Measurements from ENCODE around the gene HHEX.
A peak's percentile ranks its signal among the peaks of the same experiment; 100 is the strongest.
"Not testable (repeated sequence)": the region's sequence is repeated elsewhere in the genome, so short reads cannot be mapped to it uniquely, and the experiment has no call there.

The HHEX gene

DNA sequence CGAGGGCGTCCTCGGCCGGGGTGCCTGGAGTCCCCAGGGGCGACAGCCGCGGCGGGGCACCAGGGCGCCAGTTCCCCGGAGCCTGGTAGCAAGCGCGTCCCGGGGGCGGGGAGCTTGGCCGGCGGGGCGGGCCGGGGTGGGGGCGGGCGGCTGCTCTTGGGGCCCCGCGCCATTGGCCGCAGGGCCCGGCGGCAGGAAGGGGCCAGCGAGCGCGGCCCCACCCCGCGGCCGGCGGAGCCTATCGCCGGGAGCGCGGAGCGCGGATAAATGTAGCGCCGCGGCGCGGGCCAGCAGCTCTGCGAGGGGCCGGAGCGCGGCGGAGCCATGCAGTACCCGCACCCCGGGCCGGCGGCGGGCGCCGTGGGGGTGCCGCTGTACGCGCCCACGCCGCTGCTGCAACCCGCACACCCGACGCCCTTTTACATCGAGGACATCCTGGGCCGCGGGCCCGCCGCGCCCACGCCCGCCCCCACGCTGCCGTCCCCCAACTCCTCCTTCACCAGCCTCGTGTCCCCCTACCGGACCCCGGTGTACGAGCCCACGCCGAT is at the start of gene HHEX:
Gene HHEX (plus strand): TSS at position 293 of the 548 bp plus-strand sequence. CDS start 32 bp downstream, at position 325.
- peak; percentile 17 for DNase-seq

DNA sequence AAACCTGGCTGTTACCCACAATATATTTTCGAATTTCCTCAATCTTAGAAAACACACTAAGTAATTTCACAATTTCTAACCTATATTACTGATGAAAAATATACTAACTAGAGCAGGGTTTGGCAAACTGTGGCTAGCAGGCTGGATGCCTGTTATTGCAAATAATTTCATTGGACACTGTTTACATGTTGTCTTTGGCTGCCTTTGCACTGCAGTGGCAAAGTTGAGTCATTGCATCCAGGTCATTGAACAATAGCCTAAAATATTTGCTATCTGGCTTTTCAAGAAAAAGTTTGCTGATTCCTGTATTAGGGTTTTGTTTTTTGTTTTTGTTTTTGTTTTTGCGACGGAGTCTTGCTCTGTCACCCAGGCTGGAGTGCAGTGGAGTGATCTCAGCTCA is 49.6 kb upstream of the HHEX start:
- no peak for DNase-seq

DNA sequence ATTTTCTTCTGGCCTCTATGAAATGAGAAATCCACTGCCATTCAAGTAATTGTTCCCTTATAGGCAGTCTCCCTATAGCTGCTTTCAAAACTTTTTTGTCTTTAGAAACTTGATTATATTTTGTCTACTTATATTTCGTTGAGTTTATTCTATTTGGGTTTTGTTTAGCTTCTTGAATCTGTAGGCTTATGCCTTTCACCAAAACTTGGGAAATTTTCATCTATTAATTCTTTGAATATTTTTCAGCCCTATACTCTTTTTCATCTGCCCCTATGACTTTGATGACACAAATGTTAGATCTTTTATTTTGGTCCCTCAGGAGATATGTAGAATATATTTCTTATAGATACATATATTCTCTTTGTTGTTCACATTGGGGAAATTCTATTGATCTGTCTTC is 48.3 kb upstream of the HHEX start:
- DNase-seq, result no peak

DNA sequence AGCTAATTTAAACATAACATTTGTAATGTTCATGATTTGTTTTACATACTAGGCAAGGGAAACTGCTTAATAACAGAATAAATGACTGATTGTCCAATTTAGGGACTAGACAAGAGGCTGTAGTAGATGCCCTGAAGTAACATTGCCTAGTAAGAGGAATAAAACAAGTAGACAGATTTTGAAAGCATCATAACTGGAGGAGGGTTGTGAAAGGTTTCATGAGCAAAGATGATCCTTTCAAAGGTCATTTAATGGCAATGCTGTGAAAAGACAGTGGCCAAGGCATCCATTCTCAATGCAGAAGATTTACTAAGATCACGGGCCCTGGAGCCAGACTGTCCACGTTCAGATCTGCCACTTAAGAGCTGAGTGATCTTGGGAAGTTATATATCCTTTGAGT is 44.8 kb upstream of the HHEX start:
- no peak for DNase-seq

DNA sequence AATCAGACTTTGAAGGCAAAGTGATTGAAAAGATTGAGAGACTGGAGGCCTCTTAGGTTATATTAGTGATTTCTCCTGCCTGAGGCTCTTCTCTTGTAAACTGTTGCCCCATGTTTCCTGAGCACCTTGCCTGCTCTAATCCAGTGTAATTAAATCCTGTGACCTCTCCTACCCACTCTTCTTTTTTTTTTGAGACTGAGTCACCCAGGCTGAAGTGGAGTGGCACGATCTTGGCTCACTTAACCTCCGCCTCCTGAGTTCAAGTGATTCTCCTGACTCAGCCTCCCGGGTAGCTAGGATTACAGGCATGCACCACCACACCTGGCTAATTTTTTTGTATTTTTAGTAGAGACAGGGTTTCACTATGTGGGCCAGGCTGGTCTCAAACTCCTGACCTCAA is 38.9 kb upstream of the HHEX start:
- DNase-seq, result not testable (repeated sequence)

DNA sequence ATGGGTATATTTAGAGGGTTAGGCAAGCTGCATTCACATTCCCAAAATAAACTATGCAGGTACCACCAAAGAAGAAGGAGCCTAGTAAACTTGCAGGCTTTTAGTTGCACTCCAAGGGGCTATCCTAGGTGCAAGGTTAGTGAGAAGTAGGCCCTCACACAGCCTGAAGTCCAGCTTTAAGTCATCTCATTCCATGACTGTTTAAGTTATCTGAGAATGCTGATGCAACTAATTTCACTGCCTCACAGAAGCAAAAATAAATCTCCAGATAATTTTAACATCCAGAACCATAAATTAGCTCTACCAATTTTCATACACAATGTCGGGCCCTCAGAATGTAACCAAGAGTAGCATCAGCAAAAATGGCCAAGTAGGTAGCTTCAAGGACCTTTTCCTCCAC is 34.3 kb upstream of the HHEX start:
- no peak for DNase-seq

DNA sequence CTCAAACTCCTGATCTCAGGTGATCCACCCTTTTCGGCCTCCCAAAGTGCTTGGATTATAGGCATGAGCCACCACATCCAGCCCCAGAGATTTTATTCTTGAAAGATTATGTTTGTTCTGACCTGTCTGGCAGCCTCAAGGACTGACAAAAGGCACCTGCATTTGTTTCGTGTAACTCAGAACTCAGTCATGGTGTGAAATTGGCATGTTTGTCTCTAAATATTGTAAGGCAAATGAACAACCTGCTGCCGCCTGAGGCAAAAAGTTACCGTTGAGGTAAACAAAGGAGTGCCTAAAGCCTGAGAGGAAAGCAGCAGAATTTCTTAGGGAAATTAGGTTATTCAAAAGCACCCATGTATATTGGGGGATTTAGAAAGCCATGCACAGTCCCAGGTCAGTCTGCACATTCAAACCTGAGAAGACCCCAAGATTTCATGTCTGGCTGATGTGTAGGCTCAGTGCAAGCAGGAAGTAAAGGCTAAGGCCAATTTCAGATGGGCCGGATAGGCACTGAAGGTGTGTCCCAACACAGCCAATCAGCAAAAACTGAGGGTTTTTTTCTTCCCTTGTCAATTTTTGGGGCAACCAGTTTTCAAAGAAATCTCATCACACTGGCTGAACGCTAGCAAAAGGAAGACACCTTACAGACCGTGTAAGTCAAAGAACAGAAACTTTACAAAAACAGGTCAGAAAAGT is 33.3 kb upstream of the HHEX start:
- DNase-seq, result no peak

DNA sequence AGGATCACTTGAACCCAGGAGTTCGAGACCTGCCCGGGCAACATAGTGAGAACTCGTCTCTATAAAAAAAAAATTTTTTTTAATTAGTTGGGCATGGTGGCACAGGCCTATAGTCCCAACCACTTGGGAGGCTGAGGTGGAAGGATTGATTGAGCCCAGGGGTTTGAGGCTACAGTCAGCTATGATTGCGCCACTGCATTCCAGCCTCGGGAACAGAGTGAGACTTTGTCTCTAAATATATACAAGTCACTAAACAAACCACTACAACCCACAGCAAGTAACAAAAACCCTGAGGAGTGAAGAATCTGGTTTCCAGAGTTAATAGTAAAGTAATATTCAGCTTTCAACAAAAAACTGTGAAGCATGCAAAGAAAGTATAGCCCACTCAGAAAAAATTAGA is 32.7 kb upstream of the HHEX start:
- no peak for DNase-seq

DNA sequence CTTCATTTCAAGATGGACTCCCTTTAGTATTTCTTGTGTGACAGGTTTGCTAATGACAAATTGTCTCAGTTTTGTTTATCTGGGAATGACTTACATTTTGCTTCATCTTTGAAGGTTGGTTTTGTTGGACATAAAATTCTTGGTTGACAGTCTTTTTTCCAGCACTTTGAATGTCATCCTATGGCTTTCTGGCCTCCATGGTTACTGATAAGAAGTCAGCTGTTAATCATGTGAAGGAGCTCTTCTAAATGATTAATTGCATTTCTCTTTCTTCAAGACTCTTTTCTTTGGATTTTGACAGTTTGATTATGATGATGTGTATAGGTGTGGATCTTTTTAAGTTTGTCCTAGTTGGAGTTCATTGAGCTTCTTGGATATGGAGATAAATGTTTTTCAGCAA is 26.9 kb upstream of the HHEX start:
- no peak for DNase-seq

DNA sequence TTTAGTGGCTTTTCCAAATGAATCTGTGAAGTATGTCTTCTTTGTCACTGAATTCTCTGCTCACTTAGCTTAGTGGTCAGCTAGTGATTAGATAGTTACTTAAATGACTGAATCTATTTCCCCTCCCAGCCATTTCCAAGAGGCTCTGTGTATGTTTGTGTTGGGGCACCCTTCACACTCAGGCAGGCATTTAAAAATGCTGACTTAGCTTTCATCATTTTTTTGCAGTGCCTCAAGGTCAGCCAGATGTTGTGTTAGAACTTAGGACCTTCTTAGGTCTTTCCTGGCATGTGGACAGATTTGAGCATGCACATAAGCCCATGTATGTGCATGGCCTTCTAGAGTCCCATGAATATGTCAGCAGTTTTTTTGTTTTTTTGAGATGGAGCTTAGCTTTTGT is 25.4 kb upstream of the HHEX start:
- DNase-seq, result no peak

DNA sequence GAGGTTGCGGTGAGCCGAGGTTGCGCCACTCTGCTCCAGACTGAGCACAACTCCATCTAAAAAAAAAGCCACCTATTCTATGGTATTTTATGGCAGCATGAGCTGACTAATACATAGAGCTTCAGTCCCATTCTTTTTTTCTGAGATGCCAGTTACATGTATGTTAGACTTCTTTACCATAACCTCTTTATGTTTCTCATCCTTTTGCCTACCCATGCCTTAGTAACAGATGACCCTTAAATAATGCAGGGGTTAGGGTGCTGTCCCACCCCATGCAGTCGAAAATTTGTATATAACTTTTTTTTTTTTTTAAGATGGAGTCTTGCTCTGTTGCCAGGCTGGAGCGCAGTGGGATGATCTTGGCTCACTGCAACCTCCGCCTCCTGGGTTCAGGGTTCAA is 22.7 kb upstream of the HHEX start:
- DNase-seq, result no peak

DNA sequence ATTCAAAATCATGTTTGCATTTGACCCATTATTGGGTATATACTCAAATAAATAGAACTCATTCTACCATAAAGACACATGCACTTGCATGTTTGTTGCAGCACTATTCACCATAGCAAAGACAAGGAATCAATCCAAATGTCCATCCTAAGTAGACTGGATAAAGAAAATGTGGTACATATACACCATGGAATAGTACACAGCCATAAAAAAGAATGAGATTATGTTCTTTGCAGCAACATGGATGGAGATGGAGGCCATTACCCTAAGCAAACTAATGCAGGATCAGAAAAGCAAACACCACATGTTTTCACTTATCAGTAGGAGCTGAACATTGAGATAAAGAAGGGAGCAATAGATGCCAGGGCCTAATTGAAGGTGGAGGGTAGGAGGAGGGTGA is 12.0 kb upstream of the HHEX start:
- DNase-seq, result no peak

DNA sequence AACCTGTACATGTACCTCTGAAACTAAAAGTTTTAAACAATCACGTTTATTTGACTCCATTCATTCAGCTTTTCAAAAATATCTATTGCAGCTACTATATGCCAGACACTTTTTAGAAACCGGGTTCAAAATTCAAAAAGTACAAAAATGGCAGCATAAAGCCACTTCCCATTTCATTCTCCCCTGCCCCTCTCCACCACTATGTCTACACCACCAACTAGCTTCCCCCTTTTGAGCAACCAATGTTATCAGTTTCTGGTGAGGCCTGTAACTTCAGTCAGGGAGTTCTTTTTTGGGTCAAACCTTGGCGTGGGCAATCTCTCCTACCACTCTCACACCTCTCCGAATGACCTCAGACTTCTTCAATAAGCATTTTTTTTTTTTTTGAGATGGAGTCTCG is 11.5 kb upstream of the HHEX start:
- DNase-seq, result no peak

DNA sequence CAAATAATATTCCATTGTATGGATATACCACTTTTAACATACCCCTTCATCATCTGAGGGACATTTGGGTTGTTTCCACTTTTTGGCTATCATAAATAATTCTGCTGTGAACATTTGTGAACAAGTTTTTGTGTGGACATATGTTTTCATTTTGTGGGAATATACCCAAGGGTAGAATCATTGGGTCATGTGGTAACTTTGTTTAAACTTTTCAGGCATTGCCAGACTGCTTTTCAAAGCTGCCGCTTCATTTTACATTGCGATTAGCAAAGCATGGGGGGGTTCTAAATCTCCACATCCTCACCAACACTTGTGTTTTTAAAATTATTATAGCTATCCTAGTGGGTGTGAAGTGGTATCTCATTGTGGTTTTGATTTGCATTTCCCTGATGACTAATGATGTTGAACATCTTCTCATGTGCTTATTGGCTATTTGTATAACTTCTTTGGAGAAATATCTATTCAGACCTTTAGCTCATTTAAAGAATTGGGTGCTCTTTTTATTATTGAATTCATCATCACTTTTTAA is 8.4 kb upstream of the HHEX start:
- no peak for DNase-seq

DNA sequence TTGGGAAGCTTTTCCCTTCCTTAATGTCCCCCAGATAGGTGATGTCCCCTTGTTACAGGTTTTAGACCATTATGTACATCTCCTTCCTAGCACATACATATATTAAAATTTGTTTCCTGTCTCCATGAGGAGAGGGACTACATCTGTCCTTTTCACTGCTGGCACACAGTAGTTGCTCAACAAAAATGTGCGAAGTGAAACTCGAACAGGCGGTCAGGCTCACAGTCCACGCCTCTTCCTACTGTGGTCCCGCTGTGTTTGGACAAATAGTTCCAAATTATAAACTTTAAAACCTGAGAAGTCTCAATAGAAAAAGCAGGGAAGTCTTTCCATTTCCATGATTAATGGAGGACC is 1.2 kb upstream of the HHEX start:
- no peak for DNase-seq

DNA sequence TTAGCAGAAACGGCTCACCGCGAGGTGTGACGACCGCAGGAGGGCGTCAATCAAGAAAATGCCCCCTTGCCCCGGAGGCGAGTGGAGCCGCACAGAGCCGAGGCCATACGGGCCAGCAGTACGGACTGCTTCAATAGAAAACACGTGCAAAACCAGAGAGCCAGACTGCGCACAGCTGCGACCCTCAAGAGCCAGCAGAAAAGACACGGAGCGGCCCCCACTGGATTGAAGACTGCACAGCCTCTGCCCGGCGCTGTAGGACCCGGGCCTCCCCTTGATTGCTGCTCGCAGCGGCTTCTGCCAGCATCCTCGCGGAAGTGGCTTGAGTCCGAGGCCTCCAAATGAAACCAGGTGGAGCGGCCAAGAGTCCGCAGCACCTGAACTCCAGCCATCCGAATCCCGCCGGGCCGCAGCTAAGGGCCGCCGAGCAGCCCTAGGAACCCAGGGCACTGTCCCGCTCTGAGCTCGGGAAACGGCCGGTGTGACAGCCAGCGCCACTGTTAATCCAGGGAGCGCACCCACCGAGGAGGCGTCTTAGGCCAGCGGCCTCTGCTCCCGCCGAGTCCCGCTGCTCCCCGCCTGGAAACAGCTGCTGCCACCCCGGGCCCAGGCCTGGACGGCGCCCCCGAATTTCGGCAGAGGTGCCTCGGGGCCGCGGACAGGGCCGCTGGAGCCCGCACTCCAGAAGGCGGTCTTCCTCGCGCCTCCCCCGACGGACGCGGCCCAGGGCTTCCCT is 660 bp upstream of the HHEX start:
- no peak for DNase-seq

DNA sequence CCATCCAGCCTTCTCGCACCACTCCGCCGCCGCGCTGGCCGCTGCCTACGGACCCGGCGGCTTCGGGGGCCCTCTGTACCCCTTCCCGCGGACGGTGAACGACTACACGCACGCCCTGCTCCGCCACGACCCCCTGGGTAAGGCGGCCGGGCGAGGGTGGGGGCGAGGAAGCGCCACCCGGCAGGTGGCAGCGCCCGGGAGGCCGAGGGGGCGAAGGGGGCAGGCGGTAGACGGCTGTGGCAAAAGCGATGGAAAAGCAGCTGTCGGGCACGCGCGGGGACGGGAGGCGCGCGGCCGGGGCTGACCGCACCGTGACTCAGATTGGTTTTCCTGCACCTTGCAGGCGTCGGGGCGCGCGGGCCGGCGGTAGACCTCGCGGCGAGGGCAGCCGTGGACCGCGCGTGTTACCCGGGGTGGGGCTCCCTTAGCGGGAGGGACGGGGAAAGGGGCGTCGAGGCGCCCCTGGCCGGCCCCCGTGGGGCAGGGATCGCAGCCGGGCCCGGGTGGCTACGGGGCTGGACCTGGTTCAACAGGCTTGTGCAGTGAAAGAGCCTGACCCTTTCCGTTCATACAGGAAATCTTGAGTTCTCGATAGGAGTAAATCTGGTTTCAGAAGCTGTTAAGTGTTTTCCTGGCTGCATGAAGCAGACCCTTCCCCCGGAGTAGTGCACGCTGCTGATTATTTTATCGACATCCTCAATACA is 608 bp downstream of the HHEX start:
- peak; percentile 67 for DNase-seq

DNA sequence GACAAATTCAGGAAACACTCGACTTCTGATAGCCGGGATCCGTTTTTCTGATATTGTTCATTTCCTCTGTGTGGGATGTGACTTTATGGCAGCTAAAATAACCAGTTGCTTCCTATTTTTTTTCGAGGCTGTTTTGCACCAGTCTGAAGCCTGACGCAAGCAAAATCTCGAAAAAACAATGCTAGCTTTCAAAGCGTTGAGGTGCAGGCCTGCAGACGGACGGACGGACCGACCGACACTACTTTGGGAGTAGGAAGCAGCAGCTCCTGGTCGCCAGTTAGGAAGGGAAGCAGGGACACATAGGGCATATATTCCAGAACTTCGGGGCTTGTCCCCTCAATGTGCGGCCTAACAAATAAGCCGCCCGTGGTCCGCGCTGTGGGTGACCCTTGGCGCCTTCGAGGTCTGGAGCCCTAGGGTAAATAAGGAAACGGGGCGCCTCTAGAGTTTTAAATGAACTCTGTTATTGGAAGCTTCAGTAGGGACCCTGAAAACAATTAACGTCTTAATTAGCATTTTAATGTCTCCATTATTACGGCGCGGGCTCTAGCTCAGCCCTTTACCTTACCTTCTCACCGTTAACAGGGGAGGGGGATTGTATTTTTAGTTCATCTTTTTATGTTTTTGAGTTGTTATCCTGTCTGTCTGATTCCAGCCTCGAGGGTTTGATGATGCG is 1.3 kb downstream of the HHEX start:
- no peak for DNase-seq

DNA sequence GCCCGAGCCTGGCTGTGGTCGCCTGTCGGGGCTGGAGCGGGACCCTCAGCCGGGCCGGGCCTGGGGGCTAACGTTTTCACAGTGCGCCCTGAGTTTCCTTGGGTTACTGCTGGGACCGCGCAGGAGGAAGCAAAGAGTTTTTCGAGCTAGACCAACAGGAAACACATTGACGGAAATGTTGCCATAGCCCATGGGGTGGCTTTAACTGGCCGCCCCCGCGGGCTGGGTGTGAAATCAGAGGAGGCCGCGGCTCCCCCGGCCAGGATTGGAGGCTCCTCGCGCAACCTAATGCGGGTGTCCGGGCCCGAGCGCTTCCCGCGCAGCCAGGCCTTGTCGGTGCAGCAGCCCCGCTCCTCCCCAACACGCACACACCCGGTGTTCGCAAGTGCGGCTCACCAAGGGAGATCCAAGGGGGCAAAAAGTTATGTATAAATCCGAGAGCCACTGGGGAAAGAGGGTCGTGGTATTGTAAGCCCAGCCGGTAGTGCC is 1.9 kb downstream of the HHEX start:
- DNase-seq, result no peak

DNA sequence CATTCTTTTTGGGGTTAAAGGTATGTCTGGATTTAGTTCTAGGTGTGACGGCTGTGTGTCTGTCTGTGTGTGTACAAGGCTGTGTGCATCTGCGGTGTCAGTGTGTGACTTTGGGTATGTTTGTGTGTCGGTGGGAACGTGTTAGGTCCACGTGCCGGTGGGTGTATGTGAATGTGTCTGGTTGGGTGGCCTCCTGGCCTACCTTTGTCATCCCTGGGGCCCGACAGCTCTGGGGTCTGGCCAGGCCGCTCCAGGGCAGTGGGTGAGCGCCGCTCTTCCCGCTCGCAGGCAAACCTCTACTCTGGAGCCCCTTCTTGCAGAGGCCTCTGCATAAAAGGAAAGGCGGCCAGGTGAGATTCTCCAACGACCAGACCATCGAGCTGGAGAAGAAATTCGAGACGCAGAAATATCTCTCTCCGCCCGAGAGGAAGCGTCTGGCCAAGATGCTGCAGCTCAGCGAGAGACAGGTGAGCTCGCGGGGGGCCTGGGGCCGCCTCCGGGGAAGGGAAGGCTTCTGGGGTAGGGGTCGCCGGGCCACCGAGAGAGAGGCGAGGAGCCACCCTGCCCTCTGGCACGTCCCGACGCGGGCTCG is 2.4 kb downstream of the HHEX start:
- DNase-seq, result no peak

DNA sequence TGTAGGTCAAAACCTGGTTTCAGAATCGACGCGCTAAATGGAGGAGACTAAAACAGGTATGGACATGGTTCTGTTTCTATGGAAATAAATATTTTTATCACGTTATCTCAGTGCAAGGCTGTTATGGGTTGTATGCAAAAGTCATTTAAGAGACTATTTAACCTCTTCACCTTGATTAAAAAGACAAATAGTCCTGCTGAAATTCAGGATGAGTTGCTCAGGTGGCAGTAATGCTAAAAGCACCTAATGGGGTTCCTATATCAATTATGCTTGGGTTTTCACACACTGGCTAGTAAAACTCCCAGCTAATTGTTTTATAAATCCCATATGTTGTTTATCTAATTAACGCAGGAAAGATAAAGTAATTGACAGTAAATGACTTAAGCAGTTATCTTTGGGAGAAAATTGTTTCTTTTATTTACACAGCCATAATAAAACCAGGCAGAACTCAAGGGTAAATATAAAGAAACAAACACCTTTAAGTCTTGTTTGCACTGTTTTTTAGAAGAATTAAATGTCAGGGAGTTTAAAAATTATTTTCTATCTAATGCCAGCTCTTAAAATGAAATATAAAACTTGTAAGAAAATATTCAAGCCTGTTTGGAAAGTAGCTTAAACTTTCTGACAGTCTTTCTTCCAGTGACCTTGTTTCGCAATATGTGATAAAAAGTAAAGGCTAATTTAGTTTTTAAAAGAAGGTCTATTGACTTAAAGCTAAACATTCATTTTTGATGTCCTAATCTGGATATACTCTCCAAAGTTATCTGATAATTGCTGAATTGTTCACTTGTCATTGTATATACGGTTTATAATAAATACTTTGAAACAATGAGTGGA is 3.2 kb downstream of the HHEX start:
- no peak for DNase-seq

DNA sequence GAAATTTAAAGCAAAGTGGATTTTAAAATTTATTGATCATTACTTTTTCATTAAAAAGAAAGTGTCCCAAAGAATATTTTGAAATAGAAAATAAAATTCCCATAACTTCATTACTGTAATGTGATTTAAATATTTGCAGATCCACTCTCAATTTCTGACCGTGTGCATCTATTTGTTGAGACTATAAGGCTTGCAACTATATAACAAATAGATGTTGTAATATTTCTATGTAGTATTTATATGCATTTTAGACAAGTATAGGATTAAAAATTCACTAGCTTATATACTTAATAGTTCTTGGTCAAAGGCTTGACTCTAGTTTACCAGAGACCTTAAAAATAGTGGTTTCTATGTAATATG is 3.8 kb downstream of the HHEX start:
- no peak for DNase-seq
